ENCODE results near the gene LINC00305.

- TF ChIP-seq POLR2A (IDR thresholded peaks at IDR 0.05) (no peak), CTCF (IDR thresholded peaks at IDR 0.05) (no peak), EP300 (IDR thresholded peaks at IDR 0.05) (no peak)
Measured at GRCh38 chr18:64183665-64184064, 34.8 kb upstream of the LINC00305 start.

Measured in suprapubic skin (tissue), 3 donors.